Daoy (cell line): ENCODE measurements around the gene DNAAF3. TPM values are rescaled to one million over a fixed set of nuclear protein-coding genes. Genes with fewer than 3 reads are reported as not detected.
"Not testable (repeated sequence)": the region's sequence is repeated elsewhere in the genome, so short reads cannot be mapped to it uniquely, and the experiment has no call there.

Source experiments
- DNase-seq: peaks from one replicate; pipeline ENCODE4 v3.0.0-alpha.2; 2015; ENCODE audit warnings: low read depth
- total RNA-seq: library from RNA; depleted of rRNA; stranded (reverse); fragments of >200 nt; shearing (Covaris generic); gene quantifications from 2 replicates; pipeline ENCODE4 v1.2.3, GENCODE V29; 2014

DNAAF3 gene
- total RNA-seq, 1 experiment from 2014 or later = 3.1 TPM

DNA sequence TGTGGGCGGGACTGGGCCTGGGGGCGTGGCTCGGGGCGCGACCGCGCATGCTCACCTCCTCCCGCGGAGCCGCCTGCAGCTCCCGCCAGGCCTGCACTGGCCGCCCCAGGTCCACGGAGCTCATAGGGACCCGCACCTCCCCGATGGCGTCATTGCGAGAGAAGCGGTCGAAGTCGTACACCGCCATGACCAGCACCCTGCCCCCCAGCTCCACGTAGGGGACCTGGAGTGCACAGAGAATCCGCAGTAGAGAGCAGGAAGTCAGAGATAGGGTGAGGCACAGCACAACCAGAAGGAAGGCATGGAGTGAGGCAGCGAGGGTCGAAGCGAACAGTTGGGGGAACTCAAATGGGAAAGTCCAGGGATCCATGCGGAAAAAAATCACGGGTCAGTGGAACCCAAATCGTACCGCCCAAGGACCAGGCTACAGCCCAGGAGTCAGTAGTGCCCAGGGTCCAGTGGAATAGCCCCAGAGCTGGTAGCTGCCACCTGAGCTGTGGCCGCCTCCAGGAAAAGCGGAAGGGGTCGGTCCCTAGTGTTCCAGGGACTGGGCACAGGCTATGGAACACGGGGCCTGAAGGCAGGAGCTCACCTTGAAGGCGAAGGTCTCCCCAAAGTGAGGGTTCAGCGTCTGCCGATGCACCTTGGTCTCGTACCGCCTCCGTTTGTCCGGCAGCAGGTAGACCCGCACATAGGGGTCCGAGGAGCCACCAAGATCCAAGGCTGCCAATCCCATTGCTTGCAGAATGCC, 8.9 kb upstream of the DNAAF3 start:
- DNase-seq = no peak

DNA sequence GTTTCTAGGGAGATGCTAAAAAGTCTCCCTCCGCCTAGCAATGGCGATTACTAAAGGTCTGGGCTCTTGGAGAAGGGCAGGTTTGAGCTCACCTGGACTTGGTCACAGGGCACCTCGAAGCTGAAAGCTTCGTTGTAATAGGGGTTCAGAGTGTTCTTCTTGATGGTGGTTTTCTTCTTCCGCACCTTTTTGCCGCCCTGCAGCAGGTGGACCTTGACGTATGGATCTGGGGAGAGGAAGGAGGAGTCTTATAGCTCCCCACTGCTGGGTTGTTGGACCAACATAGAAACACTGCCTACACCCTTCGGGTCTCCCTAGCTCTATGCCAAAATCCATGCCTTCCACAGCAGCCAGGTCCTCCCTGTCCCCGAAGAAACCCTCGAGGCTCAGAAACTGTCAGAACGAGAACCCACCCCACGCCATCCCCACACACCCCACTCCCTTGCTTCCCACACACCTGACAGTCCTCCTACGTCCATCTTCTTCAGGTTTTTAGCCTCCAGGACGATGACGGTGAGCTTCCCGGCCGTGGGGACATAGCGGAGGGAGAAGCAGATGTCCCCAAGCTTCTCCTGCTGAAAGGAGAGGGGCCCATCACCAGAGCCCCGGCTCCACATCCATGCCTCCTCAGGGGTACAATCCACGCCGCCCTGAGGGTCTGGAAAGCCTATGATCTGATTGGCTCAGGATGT, 8.2 kb upstream of the DNAAF3 start:
- no peak for DNase-seq

DNA sequence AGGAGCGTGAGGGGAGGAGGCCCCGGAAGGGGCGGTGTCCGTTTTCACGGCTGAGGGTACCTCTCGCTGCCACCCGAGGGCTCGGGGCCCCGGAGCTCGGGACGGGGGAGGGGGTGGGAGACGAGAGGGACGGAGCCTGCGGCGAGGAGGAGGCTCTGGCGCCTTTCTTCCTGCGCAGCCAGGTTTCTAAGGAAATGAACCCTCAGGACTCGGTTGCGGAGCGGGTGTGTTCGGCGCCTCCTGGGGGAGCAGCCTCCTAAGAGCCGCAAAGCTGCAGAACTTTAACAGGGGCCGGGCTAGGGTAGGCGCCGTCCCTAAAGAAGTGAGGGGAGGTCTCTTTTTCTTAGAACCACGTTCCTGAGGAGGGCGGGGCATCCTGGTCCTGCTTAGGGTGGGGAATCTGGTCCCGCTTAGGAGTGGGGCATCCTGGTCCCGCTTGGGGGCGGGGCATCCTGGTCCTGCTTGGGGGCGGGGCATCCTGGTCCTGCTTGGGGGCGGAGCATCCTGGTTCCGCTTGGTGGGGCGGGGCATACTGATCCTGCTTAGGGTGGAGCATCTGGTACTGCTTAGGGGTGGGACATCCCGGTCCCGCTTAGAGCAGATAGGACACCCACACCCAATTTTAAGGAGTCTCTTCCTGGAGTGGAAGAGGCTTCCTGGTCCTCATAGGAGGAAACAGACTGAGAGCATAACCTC, 7.4 kb upstream of the DNAAF3 start:
- peak; percentile 87 for DNase-seq

DNA sequence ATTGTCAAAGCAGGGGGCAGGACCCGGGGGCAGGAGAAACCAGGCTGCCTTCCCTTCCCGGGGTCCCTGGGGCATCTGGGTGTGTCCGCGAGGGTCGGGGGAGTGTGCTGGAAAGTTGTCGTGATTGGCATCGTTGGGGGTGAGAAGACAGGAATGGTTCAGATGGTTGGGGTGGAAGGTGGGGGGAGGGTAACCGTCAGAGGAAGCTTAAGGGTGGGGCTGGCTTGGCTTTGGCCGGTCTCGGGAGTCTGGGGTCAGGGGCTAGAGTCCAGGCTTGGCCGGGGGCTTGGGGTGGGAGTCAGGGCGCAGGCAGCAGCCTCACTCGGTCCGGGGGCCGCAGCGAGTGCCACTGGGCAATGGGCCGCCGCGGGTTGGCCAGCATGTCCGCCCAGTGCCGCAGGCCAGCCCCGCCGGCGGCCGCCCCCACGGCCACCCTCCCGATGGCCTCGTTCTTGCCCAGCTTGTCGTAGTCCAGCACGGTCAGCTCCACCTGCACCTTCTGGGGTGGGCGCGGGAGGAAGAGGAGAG, 6.8 kb upstream of the DNAAF3 start:
- no peak for DNase-seq

DNA sequence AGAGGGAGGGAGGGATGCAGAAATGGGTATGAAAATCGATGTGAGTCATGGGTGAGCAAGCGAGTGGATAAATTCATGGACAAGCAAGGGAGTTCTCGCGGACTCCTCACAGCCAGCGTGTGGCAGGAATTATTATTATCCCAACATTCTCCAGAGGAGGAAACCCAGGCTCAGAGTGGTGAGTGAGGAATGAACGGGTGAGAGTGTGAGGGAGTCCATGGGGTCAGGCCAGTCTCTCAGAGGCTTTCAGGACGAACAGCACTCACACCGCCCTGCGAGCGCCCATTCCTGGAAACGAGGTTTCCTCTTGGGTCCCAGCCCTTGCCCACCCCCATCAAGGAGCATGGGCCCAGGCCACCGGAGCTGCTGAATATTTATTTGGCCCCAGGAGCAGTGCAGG, 6.3 kb upstream of the DNAAF3 start:
- DNase-seq = peak; percentile 66

DNA sequence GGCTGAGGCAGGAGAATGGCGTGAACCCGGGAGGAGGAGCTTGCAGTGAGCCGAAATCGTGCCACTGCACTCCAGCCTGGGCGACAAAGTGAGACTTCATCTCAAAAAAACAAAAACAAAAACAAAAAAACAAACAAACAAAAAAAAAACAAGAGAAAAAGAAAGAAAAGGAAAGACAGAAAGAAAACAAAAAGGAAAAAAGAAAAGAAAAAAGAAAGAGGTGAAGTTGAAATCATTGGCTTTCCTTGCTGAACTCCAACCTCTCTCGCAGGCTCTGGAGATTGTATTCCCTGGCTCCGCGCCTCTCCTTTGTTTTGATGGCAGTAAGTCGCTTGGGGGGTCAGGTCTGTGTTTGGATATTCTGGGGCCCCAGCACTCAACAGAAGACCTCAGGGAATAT, 5.9 kb upstream of the DNAAF3 start:
- not testable (repeated sequence) for DNase-seq

DNA sequence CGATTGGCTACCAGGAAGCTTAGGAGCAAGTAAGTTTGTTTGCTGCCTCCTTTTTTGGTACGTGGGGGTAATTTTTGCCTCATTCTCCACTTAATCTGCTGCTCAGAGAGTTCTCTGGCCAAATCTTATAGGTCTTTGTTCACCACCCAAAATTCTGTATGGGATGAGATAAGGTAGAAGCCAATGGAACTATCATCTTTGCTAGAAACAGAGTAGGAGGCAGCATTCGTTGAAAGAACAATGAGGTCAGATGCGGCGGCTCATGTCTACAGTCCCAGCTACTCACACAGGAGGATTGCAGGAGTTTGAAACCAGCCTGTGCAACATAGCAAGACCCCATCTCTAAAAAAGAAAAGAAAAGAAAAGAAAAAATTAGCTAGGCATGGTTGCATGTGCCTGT, 5.0 kb upstream of the DNAAF3 start:
- DNase-seq = no peak

DNA sequence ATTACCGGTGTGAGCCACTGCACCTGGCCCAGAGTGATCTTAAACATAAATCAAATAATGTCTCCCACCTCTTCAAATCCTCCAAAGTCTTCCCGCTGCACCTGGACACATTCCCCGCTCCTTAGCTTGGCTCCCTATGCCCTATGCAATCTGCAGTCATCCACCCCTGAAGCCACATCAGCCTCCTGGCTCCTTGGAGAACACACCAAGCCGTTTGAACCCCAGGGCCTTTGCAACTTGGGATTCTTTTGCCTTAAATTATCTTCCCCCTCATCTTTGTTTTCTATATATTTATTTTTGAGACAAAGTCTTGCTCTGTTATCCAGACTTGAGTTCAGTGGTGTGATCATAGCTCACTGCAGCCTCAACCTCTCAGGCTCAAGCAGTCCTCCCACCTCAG, 2.7 kb upstream of the DNAAF3 start:
- no peak for DNase-seq

DNA sequence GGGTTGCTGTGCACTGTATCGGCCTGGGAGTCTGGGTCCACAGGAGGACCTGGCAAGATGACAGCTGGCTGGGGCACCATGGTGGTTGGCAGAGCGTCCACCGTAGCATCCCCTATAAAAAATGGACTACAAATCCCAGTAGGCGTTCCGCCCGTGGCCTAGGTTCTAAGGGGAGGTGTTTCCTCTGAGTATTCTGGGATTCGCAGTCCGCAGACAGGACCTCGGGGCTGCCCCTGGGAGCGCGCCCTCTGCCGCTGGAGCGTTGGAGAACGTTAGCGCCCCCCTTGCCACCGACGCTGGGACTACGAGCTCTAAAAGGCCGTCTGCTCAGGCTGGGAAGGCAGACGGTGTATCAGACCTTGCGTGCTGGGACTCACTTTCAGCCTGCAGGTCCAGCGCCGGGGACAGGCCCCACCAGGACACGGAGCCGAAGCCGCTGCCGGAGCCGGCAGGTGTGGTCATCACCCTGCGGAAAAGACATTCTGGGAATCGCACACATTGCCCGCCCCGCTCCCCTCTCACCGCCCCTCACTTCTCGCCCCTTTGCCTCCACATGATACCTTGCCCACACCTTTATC, 372 bp downstream of the DNAAF3 start:
- peak; percentile 90 for DNase-seq

DNA sequence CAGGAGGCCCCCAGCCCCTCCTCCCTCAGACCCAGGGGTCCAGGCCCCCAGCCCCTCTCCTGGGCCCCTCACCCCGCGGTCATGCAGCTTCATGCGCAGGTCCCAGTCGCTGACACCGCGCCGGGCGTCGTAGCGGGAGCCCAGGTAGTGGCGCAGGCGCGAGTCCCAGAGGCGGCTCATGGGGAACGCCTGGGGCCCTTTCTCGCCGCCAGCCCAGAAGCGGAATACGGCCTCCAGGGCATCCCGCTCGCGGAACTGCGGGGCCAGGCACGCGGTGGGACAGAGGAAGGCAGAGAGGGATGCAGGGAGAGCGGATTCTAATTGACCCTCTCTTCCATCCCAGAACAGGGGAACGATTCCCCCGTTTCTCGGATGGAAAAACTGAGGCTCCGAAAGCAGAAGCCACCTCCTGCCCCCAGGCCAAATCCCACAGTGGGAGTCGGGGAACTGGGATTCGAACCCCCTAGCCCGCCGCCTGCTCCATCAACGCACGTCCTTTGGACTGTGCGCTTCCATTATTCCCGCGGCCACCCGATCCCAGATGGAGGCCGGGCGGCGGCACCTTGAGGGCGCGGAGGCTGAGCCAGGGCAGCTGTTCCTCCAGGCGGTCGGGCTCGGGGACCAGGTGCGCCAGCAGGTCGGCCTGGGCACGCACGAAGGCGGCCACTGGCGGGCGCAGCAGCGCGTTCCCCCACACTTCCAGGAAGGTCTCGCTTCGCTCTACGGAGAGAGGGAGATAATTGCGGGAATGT, 4.7 kb downstream of the DNAAF3 start:
- no peak for DNase-seq

DNA sequence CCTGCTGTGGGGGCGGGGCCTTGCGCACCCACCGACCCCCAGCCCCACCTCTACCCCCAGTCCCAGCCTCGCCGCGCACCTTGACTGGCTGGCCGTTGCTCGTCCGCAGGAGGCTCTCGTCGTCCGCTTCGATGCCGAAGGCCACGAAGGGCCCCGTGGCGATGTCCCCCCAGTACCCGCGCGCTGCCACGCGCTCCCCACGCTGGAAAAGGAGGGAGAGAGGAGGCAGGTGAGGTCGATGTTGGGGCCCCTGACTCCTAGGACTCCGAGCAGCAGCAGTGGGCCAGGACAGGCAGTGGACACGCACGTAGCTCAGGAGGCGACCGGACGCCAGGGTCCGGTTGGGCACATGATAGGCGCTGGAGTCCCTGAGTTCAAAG, 5.4 kb downstream of the DNAAF3 start:
- DNase-seq = no peak

DNA sequence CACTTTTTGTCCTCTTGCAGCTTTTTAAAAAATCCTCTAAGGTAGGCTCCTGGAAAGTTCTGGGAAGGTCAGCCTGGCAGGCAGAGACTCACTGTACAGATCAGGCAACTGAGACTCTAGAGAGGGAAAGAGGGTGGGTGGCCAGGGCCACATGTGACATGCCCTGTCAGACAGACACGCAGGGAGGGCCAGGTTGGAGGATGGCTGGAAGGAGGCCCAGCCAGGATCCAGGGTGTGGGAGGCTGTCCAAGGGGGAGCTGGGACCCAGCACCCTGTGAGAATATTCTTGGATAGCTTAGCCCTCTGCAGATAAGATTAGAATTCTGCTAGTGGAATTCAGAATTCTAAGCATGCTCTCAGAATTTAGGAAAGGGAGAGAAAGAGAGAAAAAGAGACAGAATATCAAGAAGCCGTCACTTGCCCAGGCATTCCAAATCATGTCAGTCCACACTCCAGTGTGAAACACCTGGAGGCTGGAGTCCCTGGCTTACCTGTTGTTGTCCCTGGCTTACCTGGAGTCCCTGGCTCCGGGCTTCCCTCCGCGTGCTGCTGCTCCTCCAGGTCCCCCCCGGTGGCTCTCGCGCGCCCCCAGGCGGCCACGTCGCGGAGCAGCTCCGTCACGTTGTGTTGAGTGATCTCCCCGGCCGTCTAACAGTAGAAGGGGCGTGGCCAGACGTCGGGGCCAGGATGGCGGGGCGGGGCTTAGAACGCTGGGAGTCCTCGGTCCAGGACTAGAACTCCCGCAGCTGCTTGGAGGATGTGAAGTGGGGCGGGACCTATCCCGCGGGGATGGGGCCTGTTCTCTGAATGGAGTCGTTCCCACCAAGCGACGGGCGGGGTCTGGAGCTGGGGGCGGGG, 6.1 kb downstream of the DNAAF3 start:
- peak; percentile 95 for DNase-seq

DNA sequence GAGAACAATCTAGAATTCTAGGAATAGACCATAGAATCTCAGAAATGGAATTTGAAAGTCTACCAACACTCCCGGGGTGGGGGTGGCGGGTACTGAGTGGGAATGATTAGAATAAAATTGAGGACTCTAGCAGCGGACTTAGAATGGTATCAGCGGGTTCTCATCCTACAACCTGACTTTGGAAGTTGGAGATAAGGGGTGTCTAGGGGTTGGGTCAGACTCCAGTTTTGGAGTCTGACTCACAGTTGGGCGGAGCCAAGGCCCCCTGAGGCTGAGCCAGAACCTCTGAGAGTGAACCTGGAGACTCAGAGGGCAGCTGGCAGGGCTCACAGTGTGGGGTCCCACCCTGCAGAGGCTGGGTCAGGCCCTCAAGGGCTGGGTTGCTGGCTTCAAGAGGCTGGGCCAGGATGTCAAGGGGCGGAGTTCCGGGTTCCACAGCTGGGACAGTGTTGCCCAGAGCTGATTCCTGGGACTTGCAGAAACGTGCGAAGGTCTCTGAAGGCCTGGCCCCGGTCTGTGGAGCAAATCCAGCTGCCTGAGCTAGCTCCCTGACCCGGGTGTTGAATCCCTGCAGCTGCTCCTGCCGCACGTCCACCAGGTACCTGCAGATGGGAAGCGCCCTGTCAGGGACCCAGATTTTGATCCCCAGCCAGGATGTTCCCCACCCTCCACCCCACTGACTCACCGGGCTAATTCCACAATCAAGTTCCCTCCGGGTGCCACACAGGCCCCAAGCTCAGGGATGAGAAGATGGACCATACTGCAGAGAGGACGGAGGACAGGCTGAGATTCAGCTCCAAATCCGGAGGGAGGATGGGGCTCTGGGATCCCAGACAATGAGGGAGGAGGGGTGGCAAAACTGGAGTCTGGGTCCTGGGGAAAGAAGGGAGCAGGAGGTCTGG, 7.3 kb downstream of the DNAAF3 start:
- DNase-seq = peak; percentile 92

DNA sequence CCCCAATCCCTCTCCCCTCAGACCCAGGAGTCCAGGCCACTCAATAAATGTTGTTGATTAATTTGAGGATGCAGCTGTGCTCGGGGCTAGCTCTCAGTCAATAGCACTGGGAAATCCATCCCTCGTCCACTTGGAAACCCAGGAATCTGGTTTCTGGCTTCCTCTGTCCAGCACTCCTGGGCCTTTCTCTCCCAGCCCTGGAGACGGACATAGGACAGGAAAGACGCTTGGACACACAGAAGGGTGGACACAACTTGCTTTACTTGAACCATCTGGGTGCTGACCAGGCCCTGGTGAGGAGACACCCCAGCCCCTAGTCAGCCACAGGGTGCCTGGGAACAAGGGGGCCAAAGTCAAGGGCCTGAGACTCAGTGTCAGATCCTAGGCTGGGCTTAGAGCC, 8.0 kb downstream of the DNAAF3 start:
- DNase-seq = no peak

DNA sequence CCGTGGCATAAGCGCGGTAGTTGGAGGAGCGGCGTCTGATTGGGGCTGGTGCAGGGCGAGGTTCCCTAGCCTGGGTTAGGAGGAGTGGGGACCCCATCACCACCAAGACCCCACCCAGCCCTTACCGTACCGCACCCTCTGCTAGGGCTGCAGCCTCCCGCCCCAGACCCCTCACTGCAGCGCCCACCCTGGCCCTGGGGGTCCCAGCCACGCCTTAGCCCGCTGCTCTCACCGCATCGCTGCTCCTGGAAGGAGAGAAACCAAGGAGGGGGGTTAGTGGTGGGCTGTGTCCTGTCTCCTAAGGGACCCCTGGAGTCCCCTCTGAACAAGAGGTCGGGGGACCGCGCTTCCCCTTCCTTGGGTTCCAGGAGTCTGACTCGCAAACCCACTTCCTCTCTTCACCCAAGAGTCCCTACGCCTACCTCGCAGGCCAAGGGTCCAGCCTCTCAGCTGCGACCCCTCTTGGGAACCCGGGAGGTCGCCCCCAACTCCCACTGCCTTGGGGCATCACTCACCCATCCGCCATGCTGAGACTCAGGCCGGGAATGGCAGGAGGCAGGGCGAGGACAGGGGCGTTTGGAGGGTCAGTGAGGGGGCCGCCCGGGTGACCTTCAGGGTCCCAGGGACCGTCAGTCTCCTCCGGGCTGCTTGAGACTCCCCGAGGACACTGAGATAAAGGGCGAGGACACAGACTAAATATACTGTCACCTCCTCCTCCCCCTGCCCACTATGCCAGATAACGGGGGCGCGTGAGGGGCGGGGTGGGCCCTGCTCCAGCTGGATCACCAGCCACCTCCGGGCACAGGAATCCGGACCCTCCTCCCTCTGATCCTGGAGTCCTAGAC, 9.1 kb downstream of the DNAAF3 start, which contains the start of gene TNNI3:
TNNI3 (minus strand) TSS at position 669 of the 845 bp plus-strand sequence; CDS start at position 526, 143 bp downstream.
- DNase-seq = no peak

DNA sequence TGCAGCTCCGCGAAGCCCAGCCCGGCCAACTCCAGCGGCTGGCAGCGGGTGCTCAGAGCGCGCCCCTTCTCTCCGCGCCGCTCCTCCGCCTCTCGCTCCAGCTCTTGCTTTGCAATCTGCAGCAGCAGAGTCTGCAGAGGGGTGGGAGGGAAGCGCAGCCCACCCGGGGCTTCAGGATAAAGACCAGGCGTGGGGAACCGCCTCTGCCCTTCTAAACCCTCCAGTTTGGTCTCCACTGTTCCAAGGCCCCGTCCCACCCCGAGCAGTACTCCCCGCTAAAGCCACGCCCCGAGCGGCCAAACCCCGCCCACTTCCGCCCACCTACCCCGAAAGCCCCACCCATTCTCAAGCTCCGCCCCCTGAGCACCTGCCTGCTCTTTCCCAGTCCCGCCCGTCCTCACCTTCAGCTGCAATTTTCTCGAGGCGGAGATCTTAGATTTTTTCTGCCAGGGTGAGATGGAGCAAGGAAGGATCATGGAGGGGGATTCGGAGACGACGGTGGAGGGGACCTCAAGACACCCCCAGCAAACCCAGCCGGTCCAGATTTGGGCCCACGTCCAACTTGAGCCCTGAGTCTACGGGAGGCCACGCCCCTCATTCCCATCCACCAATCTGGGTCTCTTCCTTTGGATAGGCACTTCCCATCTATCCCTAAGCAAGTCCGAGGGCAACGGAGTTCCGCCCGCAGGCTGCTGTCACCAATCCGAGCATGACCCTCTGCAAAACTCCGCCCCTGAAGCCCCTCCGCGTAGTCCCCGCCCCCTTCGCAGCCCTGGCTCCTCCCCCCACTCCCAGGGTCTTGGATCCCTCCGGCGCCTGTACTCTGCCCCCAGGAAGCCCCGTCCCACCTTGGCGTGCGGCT, 10.0 kb downstream of the DNAAF3 start:
- peak; percentile 63 for DNase-seq

DNA sequence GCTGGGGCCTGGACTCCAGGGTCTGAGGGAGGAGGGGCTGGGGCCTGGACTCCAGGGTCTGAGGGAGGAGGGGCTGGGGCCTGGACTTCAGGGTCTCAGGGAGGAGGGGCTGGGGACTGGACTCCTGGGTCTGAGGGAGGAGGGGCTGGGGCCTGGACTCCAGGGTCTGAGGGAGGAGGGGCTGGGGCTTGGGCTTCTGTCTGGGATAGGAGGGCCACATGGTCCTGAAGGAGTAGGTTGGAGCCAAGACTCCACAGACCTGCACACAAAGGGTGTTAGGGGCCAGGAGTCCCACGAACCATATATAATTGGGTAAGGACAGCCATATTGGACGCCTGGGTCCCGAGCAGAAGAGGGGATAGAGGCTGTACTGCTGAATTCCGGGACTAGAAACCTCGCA, 10.6 kb downstream of the DNAAF3 start:
- not testable (repeated sequence) for DNase-seq
